ENCODE measurements around the gene ADCK1. TPM values are rescaled to one million over a fixed set of nuclear protein-coding genes. Genes with fewer than 3 reads are reported as not detected.
"Not testable (repeated sequence)": the region's sequence is repeated elsewhere in the genome, so short reads cannot be mapped to it uniquely, and the experiment has no call there.

ADCK1 gene
- total RNA-seq, 6 donors from 2014 or later, result 5.6 to 40.3 (median 9.2) TPM

DNA sequence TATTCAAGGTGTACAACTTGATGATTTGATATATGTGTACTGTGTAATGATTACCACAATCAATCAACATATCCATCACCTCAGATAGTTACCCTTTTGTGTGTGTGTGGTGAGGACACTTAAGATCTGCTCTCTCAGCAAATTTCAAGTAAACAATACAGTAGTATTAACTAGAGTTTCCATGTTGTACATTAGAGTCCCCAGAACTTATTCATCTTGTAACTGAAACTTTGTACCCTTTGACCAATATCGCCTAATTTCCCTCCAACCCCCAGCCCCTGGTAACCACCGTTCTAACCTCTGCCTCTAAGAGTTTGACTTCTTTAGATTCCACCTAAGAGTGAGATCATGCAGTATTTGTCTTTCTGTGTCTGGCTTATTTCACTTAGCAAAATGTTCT is 12.1 kb downstream of the ADCK1 start:
- Histone ChIP-seq H3K4me3 (no peak overlapping the region), H3K27me3 (no peaks in the 10 kb centered on the region), H3K27ac (no peak overlapping the region), H3K9me3 (no peaks in the 10 kb centered on the region), H3K36me3 (no peaks in the 10 kb centered on the region), H3K4me1 (no peaks in the 10 kb centered on the region)
- DNase-seq (no peak), ATAC-seq (ENCODE audit: low FRiP score in 2 of 2) (no peak)
- 77 to 81% methylated on average over 2 of the region's 2 CpGs for WGBS, 2 donors
- TF ChIP-seq POLR2AphosphoS5 (IDR thresholded peaks at IDR 0.05), result no peak
- TF ChIP-seq POLR2A (IDR thresholded peaks at IDR 0.05), result no peak
- TF ChIP-seq, protein P1, sequence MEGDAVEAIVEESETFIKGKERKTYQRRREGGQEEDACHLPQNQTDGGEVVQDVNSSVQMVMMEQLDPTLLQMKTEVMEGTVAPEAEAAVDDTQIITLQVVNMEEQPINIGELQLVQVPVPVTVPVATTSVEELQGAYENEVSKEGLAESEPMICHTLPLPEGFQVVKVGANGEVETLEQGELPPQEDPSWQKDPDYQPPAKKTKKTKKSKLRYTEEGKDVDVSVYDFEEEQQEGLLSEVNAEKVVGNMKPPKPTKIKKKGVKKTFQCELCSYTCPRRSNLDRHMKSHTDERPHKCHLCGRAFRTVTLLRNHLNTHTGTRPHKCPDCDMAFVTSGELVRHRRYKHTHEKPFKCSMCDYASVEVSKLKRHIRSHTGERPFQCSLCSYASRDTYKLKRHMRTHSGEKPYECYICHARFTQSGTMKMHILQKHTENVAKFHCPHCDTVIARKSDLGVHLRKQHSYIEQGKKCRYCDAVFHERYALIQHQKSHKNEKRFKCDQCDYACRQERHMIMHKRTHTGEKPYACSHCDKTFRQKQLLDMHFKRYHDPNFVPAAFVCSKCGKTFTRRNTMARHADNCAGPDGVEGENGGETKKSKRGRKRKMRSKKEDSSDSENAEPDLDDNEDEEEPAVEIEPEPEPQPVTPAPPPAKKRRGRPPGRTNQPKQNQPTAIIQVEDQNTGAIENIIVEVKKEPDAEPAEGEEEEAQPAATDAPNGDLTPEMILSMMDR (IDR thresholded peaks at IDR 0.05), result no peak

- H3K27me3 ChIP-seq; H3K4me1 ChIP-seq; H3K36me3 ChIP-seq; H3K9me3 ChIP-seq; H3K27ac ChIP-seq; ATAC-seq (ENCODE audit: low FRiP score in 2 of 2); DNase-seq; H3K4me3 ChIP-seq: not testable (repeated sequence)
- WGBS, 2 donors, result 86 to 95% methylated on average over 6 of the region's 6 CpGs
These were observed 12.8 kb downstream of the ADCK1 start for GRCh38 chr14:77812682-77813081.

DNA sequence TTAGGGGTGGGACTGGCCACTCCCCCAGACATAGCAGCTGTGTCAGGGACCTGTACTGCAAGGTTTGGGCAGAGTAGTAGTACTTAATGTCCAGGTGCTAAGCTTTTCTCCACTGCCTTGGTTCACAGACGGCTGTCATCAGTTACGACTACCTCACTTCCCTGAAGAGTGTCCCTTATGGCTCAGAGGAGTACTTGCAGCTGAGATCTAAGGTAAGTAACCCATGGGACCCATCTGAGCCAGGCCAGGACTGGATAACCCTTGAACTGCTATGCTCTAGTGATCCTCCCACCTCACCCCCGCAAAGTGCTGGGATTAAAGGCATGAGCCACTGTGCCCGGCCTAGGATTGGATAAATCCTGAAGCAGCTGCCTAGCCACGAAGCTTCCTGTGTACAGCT is 22.4 kb downstream of the ADCK1 start:
- no peak overlapping the region for H3K27ac ChIP-seq
- ATAC-seq (ENCODE audit: low FRiP score in 2 of 2), result no peak
- 97 to 100% methylated on average over 5 of the region's 5 CpGs for WGBS, 2 donors
- no peak for TF ChIP-seq POLR2A (IDR thresholded peaks at IDR 0.05)
- TF ChIP-seq EP300 (IDR thresholded peaks at IDR 0.05), result no peak
- no peak for TF ChIP-seq POLR2AphosphoS5 (IDR thresholded peaks at IDR 0.05)
- TF ChIP-seq, protein P1 (IDR thresholded peaks at IDR 0.05), result no peak
- no peaks in the 10 kb centered on the region for H3K9me3 ChIP-seq
- no peak overlapping the region for H3K4me3 ChIP-seq
- peaks cover 0 to 24% (median 12%) of the 10 kb centered on the region in 4 donors for H3K36me3 ChIP-seq
- DNase-seq, result no peak
- H3K4me1 ChIP-seq, result no peaks in the 10 kb centered on the region
- H3K27me3 ChIP-seq, result no peaks in the 10 kb centered on the region

GRCh38 chr14:77822741-77823140 is 22.8 kb downstream of the ADCK1 start:
- TF ChIP-seq POLR2AphosphoS5 (IDR thresholded peaks at IDR 0.05), result no peak
- Histone ChIP-seq H3K27ac (no peak overlapping the region), H3K4me3 (no peak overlapping the region), H3K27me3 (no peaks in the 10 kb centered on the region), H3K36me3 (peaks cover 0 to 24% (median 12%) of the 10 kb centered on the region in 4 donors), H3K4me1 (no peaks in the 10 kb centered on the region), H3K9me3 (no peaks in the 10 kb centered on the region)
- 86 to 91% methylated on average over 3 of the region's 3 CpGs for WGBS, 2 donors
- no peak for ATAC-seq (ENCODE audit: low FRiP score in 2 of 2)
- DNase-seq, result no peak

DNA sequence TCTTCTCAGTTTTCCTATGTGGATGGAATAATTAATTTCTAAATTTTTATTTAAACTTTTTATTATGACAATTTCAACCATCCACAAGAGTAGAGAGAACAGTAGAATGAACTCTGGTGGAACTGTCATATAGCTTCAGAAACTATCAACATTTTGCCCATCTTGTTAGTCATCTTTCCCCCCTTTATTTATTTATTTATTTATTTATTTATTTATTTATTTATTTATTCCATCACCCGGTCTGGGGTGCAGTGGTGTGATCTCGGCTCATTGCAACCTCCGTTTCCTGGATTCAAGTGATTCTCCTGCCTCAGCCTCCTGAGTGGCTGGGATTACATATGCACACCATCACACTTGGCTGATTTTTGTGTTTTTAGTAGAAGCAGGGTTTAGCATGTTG is 23.5 kb downstream of the ADCK1 start:
- peaks cover 0 to 24% (median 12%) of the 10 kb centered on the region in 4 donors for H3K36me3 ChIP-seq
- TF ChIP-seq POLR2AphosphoS5 (IDR thresholded peaks at IDR 0.05), result no peak
- TF ChIP-seq EP300 (IDR thresholded peaks at IDR 0.05), result no peak
- TF ChIP-seq, protein P1 (IDR thresholded peaks at IDR 0.05), result no peak
- H3K27ac ChIP-seq, result no peak overlapping the region
- ATAC-seq (ENCODE audit: low FRiP score in 2 of 2) (no peak), DNase-seq (no peak)
- H3K9me3 ChIP-seq, result no peaks in the 10 kb centered on the region
- no peaks in the 10 kb centered on the region for H3K27me3 ChIP-seq
- no peak overlapping the region for H3K4me3 ChIP-seq
- WGBS, 2 donors, result 96 to 97% methylated on average over 3 of the region's 3 CpGs
- H3K4me1 ChIP-seq, result no peaks in the 10 kb centered on the region

- Histone ChIP-seq H3K4me1 (no peaks in the 10 kb centered on the region), H3K27ac (no peak overlapping the region), H3K27me3 (no peaks in the 10 kb centered on the region), H3K36me3 (peaks cover 0 to 20% (median 10%) of the 10 kb centered on the region in 4 donors), H3K4me3 (no peak overlapping the region), H3K9me3 (no peaks in the 10 kb centered on the region)
- ATAC-seq (ENCODE audit: low FRiP score in 2 of 2) (peak in 1 of 2 donors; percentile 49), DNase-seq (peak in 1 of 2 donors; percentile 38)
- 68 to 85% methylated on average over 16 of the region's 16 CpGs for WGBS, 2 donors
- TF ChIP-seq POLR2AphosphoS5 (IDR thresholded peaks at IDR 0.05) (no peak), EP300 (IDR thresholded peaks at IDR 0.05) (no peak), POLR2A (IDR thresholded peaks at IDR 0.05) (no peak)
- TF ChIP-seq, protein P1 (IDR thresholded peaks at IDR 0.05), result no peak
These were observed 26.1 kb downstream of the ADCK1 start for GRCh38 chr14:77825895-77826519.

Data from upper lobe of left lung (tissue), 6 donors.